Stimulated activated naive CD4-positive, alpha-beta T cell (primary cell): ENCODE data around the gene C10orf95.
"Not testable (repeated sequence)": the region's sequence is repeated elsewhere in the genome, so short reads cannot be mapped to it uniquely, and the experiment has no call there.

Experiments used
- DNase-seq, 6 experiments: peaks; one replicate each; lab custom pipeline; 2025; lab: John Stamatoyannopoulos, UW

C10orf95 gene, protein sequence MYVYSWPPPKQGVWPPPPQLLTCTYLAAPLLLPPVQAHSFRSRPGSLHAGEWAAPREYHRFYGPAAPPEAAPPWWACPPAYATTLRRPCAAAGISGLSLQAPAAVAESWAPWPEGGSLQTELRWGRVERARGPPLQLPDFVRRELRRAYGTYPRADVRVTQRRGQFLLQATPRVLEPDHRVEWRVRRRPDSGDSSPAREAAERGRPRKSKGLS

DNA sequence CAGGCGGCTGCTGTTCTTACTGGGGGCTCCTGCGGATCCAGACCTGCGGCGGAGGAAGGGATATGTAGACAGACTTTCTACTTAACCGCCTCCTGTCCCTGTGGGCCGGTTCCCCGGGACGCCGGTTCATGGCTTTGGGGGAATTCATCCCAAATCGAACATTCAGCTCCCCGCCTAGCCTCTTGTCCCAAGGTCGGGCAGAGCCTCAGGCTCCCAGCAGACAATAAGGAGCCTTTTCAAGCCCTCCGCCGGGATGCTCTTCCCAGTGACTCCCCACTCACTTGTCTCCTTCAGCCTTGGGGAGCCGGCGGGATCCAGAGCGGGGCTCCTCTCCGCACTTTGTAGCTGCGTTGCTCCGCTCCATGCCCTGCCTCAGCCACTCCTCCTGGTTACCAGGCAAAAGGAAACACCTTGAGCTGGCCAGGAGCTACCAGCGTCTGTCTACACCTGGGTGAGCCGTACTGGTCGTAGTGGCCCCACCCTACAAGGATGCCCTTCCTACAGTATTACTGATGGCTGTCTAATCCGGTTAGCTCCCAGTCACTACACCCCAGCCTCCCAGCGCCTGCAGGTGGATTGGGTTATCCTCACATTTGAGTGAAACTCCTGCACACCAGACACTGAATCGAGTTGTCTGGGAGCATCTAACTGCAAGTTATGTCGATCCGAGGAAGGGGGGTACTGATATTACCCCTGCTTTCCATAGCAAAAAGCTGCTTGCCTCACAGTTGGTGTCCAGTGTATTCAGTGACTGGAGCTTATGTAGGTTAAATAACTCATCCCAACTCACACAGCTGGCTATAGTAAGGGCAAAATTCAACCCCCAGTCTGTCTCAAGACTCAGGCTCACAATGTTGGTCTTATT, at the start of gene C10orf95:
C10orf95 (minus strand) TSS at position 439 of the 865 bp plus-strand sequence. CDS start 450 bp downstream, outside the sequence.
- DNase-seq: peak in 2 of 6 experiments; percentile 24 to 49

DNA sequence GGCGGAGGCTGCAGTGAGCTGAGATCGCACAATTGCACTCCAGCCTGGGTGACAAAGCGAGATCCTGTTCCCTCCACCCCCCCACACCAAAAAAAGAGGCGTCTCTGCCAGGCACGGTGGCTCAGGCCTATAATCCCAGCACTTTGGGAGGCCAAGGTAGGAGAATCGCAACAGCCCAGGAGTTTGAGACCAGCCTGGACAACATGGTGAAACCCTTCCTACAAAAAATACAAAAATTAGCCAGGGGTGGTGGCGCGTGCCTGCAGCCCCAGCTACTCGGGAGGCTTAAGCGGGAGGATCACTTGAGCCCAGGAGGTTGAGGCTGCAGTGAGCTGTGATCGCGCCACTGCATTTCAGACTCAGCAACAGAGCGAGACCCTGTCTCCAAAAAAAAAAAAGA, 49.3 kb upstream of the C10orf95 start:
- DNase-seq: not testable (repeated sequence)

DNA sequence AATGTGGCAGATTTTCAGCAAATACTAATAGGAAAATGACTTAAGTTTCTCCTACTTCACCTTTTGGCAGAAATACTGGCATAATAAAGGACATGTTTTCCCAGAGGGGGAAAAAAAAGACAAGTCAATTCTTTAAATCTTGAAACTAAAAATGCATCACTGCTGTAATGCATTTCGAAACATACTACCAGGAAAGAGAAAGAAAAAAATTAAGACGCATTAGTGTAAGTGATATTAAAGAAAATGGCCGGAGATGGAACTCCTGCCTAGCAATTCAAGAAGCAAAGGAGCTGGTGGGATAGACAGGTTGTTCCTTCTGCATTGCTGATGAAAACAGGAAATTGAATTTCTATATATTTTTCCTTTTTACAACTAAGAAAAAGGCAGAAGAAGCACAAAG, 48.0 kb upstream of the C10orf95 start:
- no peak for DNase-seq

DNA sequence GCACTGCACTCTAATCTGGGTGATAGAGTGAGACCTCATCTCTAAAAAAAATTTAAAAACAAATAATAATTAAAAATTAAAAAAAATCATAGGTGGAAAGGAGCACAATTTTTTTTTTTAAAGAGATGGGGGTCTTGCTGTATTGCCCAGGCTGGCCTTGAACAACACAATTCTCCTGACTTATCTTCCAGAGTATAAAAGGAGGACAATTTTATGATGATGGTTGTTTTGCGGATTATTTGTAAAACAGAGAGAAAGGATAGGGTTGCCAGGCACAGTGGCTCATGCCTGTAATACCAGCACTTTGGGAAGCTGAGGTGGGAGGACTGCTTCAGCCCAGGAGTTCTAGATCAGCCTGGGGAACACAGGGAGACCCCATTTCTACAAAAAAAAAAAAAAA, 46.2 kb upstream of the C10orf95 start:
- no peak for DNase-seq

DNA sequence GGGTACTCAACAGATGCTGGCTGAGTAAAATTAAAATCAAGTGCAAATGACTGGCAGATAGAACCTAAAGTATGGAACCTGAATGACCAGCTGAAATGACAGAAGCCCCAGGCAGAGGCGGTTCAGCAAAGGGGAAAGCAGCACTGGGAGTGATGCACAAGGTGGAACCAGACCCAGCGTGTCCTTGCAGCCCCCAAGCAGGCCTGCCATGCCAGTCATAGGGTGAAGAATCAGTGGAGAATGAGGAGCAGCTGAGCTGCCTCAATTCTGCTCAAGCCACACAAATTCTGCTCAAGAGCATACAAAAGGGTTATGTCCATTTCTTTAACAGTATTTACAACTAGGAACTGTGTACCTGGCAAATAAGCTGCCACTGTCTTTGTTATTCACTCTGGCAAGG, 42.4 kb upstream of the C10orf95 start:
- DNase-seq: no peak

DNA sequence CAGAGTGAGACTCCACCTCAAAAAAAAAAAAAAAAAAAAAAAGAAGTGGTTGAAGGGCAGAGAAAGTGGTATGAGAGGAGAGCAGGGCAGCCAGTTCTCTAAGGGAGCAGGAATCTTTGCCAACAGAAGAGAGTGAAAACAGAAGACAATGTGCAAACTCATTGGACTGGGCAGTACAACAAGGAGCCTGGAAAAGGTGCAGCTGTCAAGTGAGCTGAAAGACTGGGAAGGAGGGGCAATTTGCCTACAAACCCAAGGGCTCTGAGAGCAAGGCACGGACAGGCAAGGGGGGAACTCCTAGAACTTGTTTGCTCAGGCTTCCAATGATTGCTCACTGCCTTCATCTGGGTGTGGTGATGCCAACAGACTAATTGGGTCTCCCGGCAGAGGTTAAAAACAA, 41.6 kb upstream of the C10orf95 start:
- no peak for DNase-seq

DNA sequence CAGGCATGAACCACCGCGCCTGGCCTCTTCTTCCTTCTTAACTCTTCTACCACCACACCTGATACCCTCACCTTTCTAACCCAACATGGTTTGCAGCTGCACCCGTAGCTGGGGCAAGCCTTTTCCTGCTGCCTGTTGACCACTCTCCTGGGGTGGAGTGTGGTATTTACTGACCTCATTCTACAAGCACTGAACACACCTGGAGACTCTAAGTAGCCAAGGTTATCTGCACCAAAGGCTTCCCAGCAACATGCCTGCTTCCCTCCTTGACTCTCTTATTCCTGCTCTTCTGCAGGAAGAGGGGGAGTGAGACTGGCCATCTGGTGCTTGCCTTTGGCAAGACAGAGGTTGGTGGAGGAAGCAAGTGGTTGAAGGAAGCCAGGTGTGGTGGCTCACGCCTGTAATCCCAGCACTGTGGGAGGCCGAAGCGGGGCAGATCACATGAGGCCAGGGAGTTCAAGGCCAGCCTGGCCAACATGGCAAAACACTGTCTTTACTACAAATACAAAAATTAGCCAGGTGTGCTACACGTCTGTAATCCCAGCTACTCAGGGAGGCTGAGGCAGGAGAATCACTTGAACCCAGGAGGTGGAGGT, 41.1 kb upstream of the C10orf95 start:
- DNase-seq: no peak

DNA sequence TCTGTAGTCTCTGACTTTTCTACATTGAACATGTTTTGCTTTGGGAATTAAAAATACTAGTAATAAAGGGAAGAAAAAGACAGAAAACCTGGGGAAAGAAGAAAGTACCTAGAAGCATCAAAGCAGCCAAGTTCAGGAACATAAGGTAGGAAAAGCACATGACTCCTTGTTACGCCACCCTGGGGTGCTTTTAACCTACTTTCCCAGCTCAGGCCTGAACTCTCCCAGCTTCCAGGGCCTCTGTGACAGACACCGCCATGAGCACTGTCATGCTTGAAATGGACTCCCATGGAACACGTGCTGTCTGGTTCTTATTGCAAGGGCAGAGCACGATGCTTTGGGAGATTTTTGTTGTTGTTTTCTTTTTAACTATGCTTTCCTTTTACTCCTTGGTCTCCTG, 39.8 kb upstream of the C10orf95 start:
- no peak for DNase-seq

DNA sequence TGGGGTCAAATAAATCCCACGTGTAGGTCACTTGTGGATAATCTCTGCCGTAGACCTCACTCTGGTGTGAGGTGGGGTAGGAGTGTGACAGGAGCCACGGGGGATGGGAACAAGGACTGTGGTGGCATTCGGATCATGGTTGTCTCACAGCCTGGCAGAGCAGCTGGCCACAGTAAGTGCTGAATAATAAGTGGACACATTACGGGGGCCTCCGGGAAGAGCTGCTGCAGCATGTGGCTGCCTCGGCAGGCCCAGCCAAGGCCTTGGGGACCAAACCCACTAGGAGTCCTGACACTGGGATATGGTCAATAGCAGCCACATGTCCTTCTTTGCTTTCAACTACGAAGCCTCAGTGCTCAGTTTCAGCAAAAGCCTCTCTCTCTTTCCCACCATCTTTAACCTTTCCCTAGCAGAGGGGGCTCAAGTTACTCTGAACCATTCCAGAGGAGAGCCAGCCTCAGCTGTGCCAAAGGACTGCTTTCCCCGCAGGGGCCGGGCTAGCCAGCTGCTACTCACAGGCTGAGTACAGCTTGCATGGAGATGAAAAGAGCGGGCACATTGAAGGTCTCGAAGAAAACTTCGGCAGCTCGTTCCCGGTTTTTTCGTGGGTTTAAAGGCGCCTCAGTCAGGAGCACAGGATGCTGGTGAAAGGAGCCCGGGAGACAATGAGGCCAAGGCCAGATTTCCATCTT, 33.9 kb upstream of the C10orf95 start:
- no peak for DNase-seq

DNA sequence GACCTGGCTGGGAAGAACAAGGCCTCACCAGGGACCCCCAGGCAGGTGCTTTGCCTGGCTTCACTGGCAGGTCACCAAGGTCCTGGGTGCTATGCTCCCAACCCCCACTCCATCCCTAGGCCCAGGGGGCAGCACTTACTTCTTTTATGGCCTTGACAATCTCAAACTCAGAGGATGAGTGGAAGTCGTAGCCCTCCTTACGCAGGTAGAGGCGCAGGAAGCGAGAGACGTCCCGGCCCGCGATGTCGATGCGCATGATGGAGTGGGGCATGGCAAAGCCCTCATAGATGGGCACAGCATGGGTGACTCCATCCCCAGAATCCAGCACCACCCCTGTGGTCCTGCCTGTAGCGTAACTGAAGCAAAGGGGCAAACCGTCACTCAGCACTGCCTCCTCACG, 32.7 kb upstream of the C10orf95 start:
- DNase-seq: no peak

DNA sequence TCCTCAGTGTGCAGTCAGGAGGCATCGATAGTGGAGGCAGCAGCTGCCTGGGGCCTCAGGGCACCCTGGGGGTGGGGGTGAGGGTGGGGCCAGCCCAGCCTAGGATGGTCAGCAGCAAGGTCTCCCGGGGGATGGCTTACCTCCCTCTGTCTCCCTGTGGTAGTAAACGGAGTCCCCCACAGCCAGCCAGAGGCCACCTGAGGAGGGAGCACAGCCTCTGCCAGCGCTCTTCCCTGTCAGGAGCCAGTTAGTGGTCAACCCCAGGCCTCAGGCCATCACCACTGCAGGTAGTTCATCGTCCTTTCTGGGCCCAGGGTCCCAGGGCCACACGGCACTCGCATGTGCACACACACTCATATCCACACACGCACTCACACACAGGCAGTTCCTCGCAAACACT, 29.1 kb upstream of the C10orf95 start:
- no peak for DNase-seq

DNA sequence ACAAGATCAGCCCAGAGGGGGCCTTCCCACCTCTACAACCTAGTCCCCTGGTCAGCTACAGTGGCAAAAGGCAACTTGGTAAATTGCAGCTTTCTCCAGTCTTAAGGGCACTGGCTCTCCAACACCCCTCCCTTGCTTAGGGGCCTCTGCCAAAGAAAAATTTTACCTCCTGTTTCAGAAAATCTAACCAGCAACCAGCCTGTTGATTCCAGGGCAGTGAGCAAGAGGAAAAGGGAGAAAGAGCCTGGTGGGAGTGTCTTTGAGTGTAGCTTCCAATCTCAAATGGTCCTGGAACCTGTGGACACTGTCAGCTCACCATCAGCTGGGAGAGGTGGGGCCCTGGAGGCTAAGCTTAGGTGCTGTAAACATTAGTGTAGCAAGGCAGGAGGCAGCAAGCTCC, 28.3 kb upstream of the C10orf95 start:
- DNase-seq: no peak

DNA sequence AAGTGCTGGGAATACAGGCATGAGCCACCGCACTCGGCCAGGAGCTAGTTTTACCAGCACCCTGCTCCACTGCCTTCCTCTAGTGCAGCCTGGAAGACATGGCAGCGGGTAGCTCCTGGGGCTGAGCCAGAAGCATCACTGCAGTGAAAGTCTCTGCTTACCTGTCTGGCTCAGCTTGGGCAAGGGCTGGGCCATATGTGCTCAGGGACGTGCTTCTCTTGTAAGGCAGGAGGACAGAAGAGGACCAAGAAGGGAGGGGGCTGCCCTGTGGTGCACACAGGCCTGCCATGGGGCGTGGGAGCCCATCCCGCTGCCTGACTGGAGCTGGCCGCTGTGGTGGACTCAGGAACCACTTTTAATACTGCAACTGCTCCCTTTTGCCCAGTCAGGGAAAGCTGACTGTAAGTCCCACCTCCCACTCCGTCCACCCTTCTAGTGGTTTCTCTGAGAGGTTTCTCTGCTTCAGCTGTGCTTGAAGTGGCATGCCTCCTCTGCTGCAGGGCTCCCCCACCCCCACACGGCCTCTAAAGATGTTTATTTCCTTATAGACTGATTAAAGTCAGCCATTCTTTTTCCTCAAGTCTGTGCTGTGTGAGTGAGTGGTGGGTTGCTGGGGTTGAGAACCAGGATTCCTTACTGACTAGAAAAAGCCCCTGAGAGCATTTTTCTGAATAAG, 25.3 kb upstream of the C10orf95 start:
- DNase-seq: peak in 3 of 6 experiments; percentile 11 to 18 (median 12)

DNA sequence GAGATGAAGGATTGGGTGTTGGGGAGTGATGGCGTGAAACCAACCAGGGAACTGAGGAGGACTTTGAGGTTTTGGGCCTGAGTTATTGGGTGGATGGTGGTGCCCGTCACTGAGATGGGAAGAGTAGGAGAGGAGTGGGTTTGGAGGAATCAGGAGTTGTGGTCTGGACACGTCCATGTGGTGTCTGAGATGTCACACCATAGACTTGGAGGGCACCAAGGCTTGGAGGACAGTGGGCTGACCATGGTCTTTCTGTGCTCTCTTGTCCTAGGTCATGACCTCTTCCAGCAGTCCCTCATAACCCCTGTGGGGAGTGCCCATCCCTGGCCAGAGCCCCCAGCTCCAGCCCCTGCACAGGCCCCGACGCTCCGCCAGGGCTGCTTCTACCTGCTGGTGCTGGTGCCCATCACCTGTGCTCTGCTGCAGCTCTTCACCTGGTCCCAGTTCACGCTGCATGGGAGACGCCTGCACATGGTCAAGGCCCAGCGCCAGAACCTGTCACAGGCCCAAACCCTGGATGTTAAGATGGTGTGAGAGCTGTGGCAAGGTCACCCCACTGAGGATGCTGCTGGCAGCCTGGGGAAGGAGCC, 24.2 kb upstream of the C10orf95 start:
- no peak for DNase-seq

DNA sequence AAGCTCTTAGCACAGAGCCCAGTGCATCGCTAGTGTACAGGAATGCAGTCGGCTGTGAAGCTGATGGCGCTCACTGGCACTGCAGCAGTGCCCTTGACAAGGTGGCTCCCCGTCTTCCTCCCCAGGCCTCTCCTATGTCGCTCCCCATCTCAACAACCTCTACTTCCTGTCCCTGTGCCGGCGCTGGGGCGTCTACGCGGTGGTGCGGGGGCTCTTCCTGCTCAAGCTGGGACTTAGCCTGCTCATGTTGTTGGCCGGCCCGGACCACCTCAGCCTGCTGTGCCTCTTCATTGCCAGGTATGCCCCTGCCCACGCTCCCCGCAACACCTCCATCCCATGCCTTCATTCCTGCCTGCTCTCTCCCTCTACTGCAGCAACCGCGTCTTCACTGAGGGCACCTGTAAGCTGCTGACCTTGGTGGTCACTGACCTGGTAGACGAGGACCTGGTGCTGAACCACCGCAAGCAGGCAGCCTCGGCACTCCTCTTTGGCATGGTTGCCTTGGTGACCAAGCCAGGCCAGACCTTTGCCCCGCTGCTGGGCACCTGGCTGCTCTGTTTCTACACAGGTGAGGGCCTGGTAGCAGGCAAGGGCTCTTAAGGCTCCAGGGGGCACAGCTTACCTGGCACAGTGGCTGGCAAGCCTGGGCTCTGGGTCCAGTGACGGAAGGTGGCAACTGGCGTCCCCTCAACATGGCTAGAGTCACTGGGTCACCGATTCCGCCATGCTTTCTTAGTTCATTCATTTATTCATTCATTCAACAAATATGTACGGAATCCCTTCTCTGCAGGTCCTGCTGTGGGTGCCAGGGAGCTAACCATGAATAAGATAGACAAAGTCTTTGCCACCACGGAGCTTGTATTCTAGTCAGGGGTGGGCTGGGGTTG, 22.3 kb upstream of the C10orf95 start:
- peak in 5 of 6 experiments; percentile 12 to 45 (median 15) for DNase-seq

DNA sequence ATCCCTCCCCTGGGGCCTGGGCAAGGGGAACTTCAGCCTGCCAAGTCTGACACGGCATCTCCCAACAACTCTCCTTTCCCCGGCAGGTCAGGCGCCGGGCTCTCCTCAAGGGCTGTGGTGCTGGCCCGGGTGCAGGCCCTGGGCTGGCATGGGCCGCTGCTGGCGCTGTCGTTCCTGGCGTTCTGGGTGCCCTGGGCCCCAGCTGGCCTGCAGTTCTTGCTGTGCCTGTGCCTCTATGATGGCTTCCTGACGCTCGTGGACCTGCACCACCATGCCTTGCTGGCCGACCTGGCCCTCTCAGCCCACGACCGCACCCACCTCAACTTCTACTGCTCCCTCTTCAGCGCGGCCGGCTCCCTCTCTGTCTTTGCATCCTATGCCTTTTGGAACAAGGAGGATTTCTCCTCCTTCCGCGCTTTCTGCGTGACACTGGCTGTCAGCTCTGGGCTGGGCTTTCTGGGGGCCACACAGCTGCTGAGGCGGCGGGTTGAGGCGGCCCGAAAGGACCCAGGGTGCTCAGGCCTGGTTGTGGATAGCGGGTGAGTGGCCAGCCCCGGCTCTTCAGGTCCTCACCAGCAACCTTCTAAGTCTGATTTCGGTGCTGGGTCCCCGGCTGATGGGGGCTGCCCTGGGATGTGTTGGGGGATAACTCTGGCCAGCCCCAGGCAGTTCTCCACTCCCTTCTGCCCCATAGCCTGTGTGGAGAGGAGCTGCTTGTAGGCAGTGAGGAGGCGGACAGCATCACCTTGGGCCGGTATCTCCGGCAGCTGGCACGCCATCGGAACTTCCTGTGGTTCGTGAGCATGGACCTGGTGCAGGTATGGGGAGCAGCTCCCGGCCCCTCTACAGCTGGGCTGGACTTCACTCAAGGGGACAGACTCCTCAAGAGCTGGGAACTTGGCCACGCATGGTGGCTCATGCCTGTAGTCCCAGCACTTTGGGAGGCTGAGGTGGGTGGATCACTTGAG, 19.5 kb upstream of the C10orf95 start:
- no peak for DNase-seq

DNA sequence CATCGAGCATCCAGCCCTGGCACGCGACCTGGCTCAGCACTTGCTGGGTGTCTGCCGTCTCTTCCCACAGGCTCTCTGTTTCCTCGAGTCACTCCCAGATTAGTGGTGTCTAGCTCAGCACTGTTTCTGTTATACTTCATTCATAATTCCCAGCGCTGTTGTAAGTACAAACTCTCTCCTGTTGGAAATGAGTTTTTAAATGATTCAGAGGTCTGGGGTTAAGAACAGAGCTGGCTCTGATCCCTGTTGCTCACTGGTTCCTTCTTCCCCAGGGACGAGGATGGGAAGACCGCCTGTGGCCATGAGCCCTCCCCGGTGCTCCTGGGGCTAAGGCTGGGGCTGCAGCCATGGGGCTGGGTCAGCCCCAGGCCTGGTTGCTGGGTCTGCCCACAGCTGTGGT, 17.3 kb upstream of the C10orf95 start:
- DNase-seq: no peak

DNA sequence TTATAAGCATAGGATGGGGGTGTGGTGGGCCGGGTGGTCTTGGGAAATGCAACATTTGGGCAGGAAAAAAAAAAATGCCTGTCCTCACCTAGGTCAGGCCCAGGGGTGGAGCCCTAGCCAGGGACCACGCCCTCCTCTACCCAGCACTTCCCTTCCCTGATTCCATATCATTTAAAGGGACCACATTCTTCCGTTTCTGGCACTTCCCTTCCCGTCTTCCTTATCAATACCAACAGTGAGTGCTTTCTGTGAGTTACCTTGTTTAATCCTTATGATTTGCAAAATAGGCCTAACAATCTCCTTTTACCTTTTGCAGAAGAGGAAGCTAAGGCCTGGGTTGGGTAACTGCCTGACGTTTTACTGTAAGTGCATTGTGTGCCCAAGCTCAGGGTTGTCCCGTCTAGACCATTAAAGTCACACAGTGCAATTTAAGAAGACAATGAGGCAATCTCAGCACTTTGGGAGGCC, 16.7 kb upstream of the C10orf95 start:
- no peak for DNase-seq

DNA sequence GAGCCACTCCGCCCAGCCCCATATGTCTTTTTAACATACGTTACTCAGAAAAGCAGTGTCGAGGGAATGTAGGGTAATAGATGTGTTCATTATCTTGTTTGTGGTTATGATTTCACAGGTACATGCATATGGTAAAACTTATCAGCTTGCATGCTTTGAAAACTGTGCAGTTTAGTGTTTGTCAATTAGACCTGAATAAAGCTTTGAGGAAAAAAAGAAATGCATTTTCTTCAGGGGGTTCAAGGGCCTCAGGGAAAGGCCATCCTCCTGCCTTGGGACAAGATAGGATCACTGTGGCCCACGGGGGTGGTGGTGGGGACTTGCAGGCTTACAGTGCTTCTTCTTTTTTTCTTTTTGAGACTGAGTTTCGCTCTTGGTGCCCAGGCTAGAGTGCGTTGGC, 16.0 kb upstream of the C10orf95 start:
- no peak for DNase-seq
